PC-9 (cell line): Measurements from ENCODE around the gene BCL2.

Experiments
- CTCF ChIP-seq: fragments of 200-600 bp; sonication (generic); conservative IDR thresholded peaks from 2 replicates; pipeline ENCODE4 v1.6.1; 2017; ENCODE audit warnings: mixed run types, antibody characterized with exemption, mild to moderate bottlenecking, moderate library complexity
- EZH2 ChIP-seq: fragments of 200-600 bp; sonication (generic); IDR thresholded peaks from 2 replicates; pipeline ENCODE4 v1.8.0; 2017; ENCODE audit warnings: antibody characterized with exemption, low read depth

GRCh38 chr18:63344263-63344662 is 24.7 kb upstream of the BCL2 start:
- TF ChIP-seq CTCF (no peak), EZH2 (no peak)
